ENCODE data around the gene PSAT1. TPM values are rescaled to one million over a fixed set of nuclear protein-coding genes. Genes with fewer than 3 reads are reported as not detected.

PSAT1 gene
- total RNA-seq, 1 donor from 2014 or later = 142 TPM

DNA sequence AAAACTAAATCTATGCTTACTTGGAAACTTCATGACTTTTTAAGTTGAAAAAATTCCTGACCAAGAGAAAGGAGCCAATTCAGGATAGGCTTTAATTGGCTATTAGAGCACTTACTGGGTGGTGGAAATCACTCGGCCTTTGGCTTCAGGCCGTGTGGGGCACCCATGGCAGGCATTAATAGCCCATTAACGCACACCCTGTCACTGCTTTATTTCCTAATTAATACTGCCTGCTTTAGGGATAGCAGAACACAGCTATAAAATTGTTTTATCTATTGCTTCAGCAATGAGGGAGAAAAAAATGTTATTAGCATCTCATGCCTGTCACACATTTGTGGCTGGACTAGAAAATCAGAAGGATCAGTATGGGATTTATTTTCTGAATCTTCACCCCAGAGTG is 58.1 kb downstream of the PSAT1 start:
- H3K36me3 ChIP-seq (ENCODE audit: control insufficient read depth, insufficient read depth, low read length) = no peaks in the 10 kb centered on the region
- TF ChIP-seq, protein P1, sequence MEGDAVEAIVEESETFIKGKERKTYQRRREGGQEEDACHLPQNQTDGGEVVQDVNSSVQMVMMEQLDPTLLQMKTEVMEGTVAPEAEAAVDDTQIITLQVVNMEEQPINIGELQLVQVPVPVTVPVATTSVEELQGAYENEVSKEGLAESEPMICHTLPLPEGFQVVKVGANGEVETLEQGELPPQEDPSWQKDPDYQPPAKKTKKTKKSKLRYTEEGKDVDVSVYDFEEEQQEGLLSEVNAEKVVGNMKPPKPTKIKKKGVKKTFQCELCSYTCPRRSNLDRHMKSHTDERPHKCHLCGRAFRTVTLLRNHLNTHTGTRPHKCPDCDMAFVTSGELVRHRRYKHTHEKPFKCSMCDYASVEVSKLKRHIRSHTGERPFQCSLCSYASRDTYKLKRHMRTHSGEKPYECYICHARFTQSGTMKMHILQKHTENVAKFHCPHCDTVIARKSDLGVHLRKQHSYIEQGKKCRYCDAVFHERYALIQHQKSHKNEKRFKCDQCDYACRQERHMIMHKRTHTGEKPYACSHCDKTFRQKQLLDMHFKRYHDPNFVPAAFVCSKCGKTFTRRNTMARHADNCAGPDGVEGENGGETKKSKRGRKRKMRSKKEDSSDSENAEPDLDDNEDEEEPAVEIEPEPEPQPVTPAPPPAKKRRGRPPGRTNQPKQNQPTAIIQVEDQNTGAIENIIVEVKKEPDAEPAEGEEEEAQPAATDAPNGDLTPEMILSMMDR (IDR thresholded peaks at IDR 0.05; ENCODE audit: insufficient read depth, low read length, severe bottlenecking) = no peak
- no peak overlapping the region for H3K4me3 ChIP-seq (ENCODE audit: low read depth, low read length)
- no peak for FAIRE-seq
- DNase-seq (ENCODE audit: low read depth) = no peak
- H3K27me3 ChIP-seq (ENCODE audit: control insufficient read depth, insufficient read depth, low read length) = no peaks in the 10 kb centered on the region

DNA sequence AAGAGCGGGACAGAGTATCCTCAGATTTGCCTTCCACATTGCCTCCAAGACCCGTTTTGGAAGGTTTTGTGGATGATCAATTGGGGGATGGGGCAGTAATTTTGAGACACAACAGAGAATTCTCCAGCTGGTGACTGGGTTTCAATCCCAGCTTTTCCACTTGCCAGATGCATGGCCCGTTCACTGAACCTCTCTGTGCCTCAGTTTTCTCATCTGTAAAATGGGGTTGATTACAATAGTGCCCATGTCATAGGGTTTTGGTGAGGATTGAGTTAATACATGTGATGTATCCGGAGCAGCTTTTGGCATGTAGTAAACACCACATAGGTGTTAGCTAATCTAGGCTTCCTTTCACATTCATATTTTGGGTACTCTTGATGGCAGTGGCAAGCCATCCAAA is 59.7 kb downstream of the PSAT1 start:
- H3K4me3 ChIP-seq (ENCODE audit: low read depth, low read length) = no peak overlapping the region
- TF ChIP-seq, protein P1 (IDR thresholded peaks at IDR 0.05; ENCODE audit: insufficient read depth, low read length, severe bottlenecking) = no peak
- no peaks in the 10 kb centered on the region for H3K36me3 ChIP-seq (ENCODE audit: control insufficient read depth, insufficient read depth, low read length)
- no peak for FAIRE-seq
- no peak for DNase-seq (ENCODE audit: low read depth)
- H3K27me3 ChIP-seq (ENCODE audit: control insufficient read depth, insufficient read depth, low read length) = no peaks in the 10 kb centered on the region

DNA sequence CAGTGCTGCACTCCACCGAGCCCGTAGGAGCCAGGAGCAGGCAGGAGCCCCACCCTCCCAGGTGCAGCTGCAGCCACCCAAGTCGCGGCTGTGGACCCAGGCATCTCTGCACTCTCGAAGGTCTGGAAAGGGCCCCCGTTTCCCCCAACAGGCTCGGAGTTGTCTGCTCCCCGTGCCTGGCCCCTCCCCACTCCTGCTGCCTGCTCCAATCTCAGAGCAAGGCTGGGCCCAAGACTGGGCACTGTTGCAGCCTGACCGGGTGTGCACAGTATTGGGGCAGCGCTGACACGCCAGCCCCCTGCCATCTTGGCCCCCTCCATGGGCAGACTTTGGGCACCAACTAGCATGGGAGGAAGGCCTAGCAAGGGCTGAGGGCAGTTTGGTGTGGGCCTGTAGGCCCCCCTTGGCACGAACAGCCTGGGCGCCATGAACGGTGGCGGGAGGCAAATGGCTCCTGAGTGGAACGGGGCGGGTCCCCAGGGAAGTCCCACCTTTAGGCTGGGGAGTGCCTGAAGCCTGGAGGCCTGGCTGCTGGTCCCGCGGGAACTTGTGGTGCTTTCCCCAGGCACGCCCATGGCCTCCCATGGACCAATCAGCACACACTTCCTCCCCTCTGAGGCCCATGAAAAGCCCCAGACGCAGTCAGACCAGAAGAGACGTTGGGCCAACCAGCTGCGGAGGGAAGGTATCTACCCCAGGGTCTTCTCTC is 60.4 kb downstream of the PSAT1 start:
- H3K36me3 ChIP-seq (ENCODE audit: control insufficient read depth, insufficient read depth, low read length) = no peaks in the 10 kb centered on the region
- TF ChIP-seq, protein P1 (IDR thresholded peaks at IDR 0.05; ENCODE audit: insufficient read depth, low read length, severe bottlenecking) = no peak
- FAIRE-seq (no peak), DNase-seq (ENCODE audit: low read depth) (no peak)
- H3K27me3 ChIP-seq (ENCODE audit: control insufficient read depth, insufficient read depth, low read length) = no peaks in the 10 kb centered on the region
- no peak overlapping the region for H3K4me3 ChIP-seq (ENCODE audit: low read depth, low read length)

DNA sequence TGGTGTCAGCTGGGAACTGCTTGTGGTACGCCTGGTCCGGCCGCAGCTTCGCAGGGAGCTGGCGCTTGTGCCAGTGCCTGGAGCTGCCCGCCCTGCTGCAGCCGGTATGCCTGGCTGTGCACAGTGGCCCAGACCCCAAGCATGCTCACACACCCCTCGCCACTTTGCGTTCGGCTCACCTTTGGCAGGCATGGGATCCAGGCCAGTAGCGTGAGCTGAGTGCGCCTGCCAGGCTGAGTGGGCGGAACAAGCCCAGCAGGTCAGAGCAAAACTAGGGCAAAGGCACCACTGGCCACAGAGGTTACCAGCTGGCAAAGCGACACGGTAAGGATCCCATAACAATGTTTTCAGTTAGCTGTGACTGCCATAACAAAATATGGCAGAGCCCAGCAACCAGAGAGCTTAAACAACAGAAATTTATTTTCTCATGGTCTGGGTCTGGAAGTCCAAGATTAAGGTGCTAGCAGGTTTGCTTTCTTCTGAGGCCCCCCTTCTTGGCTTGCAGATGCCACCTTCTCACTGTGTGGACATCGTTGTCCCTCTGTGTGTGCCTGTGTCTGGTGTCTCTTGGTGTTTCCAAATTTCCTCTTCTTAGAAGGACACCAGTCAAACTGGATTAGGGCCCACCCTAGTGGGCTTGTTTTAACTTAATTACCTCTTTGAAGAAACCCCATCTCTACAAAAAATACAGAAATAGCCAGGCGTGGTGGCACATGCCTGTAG is 61.6 kb downstream of the PSAT1 start:
- FAIRE-seq (no peak), DNase-seq (ENCODE audit: low read depth) (no peak)
- Histone ChIP-seq H3K27me3 (ENCODE audit: control insufficient read depth, insufficient read depth, low read length) (no peaks in the 10 kb centered on the region), H3K4me3 (ENCODE audit: low read depth, low read length) (no peak overlapping the region), H3K36me3 (ENCODE audit: control insufficient read depth, insufficient read depth, low read length) (no peaks in the 10 kb centered on the region)
- TF ChIP-seq, protein P1 (IDR thresholded peaks at IDR 0.05; ENCODE audit: insufficient read depth, low read length, severe bottlenecking) = no peak

DNA sequence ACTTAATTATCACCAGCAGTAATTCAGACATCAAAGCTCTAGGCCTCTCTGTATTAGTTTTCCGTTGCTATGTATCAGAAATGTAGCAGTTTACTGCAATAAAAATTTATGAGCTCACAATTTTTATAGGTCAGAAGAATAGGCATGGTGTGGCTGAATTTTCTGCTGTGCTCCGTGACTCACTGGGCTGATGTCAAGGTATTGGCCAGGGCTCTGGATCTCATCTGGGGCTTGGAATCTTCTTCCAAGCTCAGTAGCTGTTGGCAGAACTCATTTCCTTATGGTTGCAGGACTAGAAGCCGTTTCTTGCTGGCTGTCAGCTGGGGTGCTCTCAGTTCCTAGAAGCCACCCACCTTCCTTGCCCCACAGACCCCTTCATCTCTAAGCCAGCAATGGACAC is 66.3 kb downstream of the PSAT1 start:
- DNase-seq (ENCODE audit: low read depth) (no peak), FAIRE-seq (no peak)
- TF ChIP-seq, protein P1 (IDR thresholded peaks at IDR 0.05; ENCODE audit: insufficient read depth, low read length, severe bottlenecking) = no peak
- Histone ChIP-seq H3K27me3 (ENCODE audit: control insufficient read depth, insufficient read depth, low read length) (no peaks in the 10 kb centered on the region), H3K4me3 (ENCODE audit: low read depth, low read length) (no peak overlapping the region), H3K36me3 (ENCODE audit: control insufficient read depth, insufficient read depth, low read length) (no peaks in the 10 kb centered on the region)
